WTC11 (cell line): Measurements from ENCODE around the gene PTPN5.

Source experiments
- ATF2 ChIP-seq: sonication (generic); formaldehyde crosslinking; IDR thresholded peaks from 2 replicates; pipeline ENCODE4 v1.8.1; 2022; ENCODE audit warnings: low read depth, missing genetic modification reagents, borderline replicate concordance
- CBFB ChIP-seq: sonication (generic); formaldehyde crosslinking; IDR thresholded peaks from 2 replicates; pipeline ENCODE4 v1.8.1; 2022; ENCODE audit warnings: mild to moderate bottlenecking, low read depth, missing genetic modification reagents
- CTCF ChIP-seq: fragments of 200-600 bp; IDR thresholded peaks from 2 replicates; pipeline ENCODE4 v1.8.0; 2022; ENCODE audit warnings: antibody characterized with exemption
- FOXJ3 ChIP-seq: sonication (generic); formaldehyde crosslinking; IDR thresholded peaks from 2 replicates; pipeline ENCODE4 v1.9.0; 2021; ENCODE audit warnings: missing genetic modification reagents, mild to moderate bottlenecking, borderline replicate concordance
- GABPB1 ChIP-seq: sonication (generic); formaldehyde crosslinking; IDR thresholded peaks from 2 replicates; pipeline ENCODE4 v1.8.1; 2023; ENCODE audit warnings: mild to moderate bottlenecking, missing genetic modification reagents
- HMGXB4 ChIP-seq: sonication (generic); formaldehyde crosslinking; IDR thresholded peaks from 2 replicates; pipeline ENCODE4 v1.8.1; 2023; ENCODE audit warnings: mild to moderate bottlenecking, moderate library complexity, missing genetic modification reagents
- RELA ChIP-seq: sonication (generic); formaldehyde crosslinking; IDR thresholded peaks from 2 replicates; pipeline ENCODE4 v1.8.1; 2022; ENCODE audit warnings: missing genetic modification reagents, mild to moderate bottlenecking, borderline replicate concordance
- ZNF671 ChIP-seq: fragments of 250-450 bp; sonication (Bioruptor Pico); IDR thresholded peaks from 2 replicates; pipeline ENCODE4 v1.8.0; 2021; ENCODE audit warnings: mild to moderate bottlenecking

GRCh38 chr11:18804199-18804999, 12.8 kb upstream of the PTPN5 start:
- TF ChIP-seq ZNF671: no peak
- TF ChIP-seq CBFB: no peak
- no peak for TF ChIP-seq GABPB1 (CRISPR knock-in tag)
- no peak for TF ChIP-seq CTCF
- no peak for TF ChIP-seq ATF2 (CRISPR knock-in tag)
- no peak for TF ChIP-seq HMGXB4
- TF ChIP-seq FOXJ3 (CRISPR knock-in tag): no peak
- no peak for TF ChIP-seq RELA
